Measurements from ENCODE around the gene C1R. TPM values are rescaled to one million over a fixed set of nuclear protein-coding genes. Genes with fewer than 3 reads are reported as not detected.

C1R gene
- total RNA-seq, 4 donors from 2014 or later = 571 to 1,080 (median 751) TPM

GRCh38 chr12:7091660-7092228, 501 bp downstream of the C1R start:
- TF ChIP-seq CTCF (IDR thresholded peaks at IDR 0.05) = no peak
- no peak for DNase-seq (ENCODE audit: low spot score)
- peak; percentile 37 for ATAC-seq (ENCODE audit: low FRiP score)

- no peak for TF ChIP-seq CTCF (IDR thresholded peaks at IDR 0.05)
- DNase-seq (ENCODE audit: low spot score) (no peak), ATAC-seq (ENCODE audit: low FRiP score) (no peak)
These were observed 1.1 kb downstream of the C1R start for GRCh38 chr12:7091171-7091570.

GRCh38 chr12:7090222-7090998, 1.8 kb downstream of the C1R start:
- no peak for TF ChIP-seq CTCF (IDR thresholded peaks at IDR 0.05)
- no peak for ATAC-seq (ENCODE audit: low FRiP score)
- DNase-seq (ENCODE audit: low spot score) = no peak

GRCh38 chr12:7089196-7089871, 2.9 kb downstream of the C1R start:
- DNase-seq (ENCODE audit: low spot score) (no peak), ATAC-seq (ENCODE audit: low FRiP score) (no peak)
- no peak for TF ChIP-seq CTCF (IDR thresholded peaks at IDR 0.05)

GRCh38 chr12:7083125-7083524, 9.1 kb downstream of the C1R start:
- no peak for TF ChIP-seq CTCF (IDR thresholded peaks at IDR 0.05)
- ATAC-seq (ENCODE audit: low FRiP score) = no peak
- DNase-seq (ENCODE audit: low spot score) = no peak

- no peak for ATAC-seq (ENCODE audit: low FRiP score)
- DNase-seq (ENCODE audit: low spot score) = no peak
- TF ChIP-seq CTCF (IDR thresholded peaks at IDR 0.05) = no peak
These were observed 11.2 kb downstream of the C1R start for GRCh38 chr12:7081037-7081436.
